ENCODE results near the gene SRPRB. TPM values are rescaled to one million over a fixed set of nuclear protein-coding genes. Genes with fewer than 3 reads are reported as not detected.

SRPRB gene
- total RNA-seq, 1 donor from 2014 or later = 45.4 TPM

- TF ChIP-seq CTCF (IDR thresholded peaks at IDR 0.05) = no peak
- no peak overlapping the region for H3K27ac ChIP-seq
- ATAC-seq (no peak), DNase-seq (no peak)
- intact Hi-C loops (cut with DNase I) = no loop called here
- no peaks in the 10 kb centered on the region for H3K4me1 ChIP-seq
- H3K4me3 ChIP-seq = no peak overlapping the region
- H3K36me3 ChIP-seq = no peaks in the 10 kb centered on the region
- H3K9me3 ChIP-seq = no peaks in the 10 kb centered on the region
- H3K27me3 ChIP-seq = no peaks in the 10 kb centered on the region
Observed at GRCh38 chr3:133758964-133759739, 46.5 kb upstream of the SRPRB start.

- DNase-seq (no peak), ATAC-seq (no peak)
- no peak overlapping the region for H3K4me3 ChIP-seq
- H3K27ac ChIP-seq = no peak overlapping the region
- H3K27me3 ChIP-seq = no peaks in the 10 kb centered on the region
- TF ChIP-seq CTCF (IDR thresholded peaks at IDR 0.05) = no peak
- no peaks in the 10 kb centered on the region for H3K36me3 ChIP-seq
- intact Hi-C loops (cut with DNase I) = no loop called here
- no peaks in the 10 kb centered on the region for H3K4me1 ChIP-seq
- H3K9me3 ChIP-seq = no peaks in the 10 kb centered on the region
Observed at GRCh38 chr3:133759740-133760305, 45.8 kb upstream of the SRPRB start.

- DNase-seq = no peak
- Histone ChIP-seq H3K36me3 (no peaks in the 10 kb centered on the region), H3K4me3 (no peak overlapping the region), H3K27ac (no peak overlapping the region), H3K9me3 (no peaks in the 10 kb centered on the region), H3K27me3 (no peaks in the 10 kb centered on the region), H3K4me1 (no peaks in the 10 kb centered on the region)
- no peak for TF ChIP-seq CTCF (IDR thresholded peaks at IDR 0.05)
- intact Hi-C loops (cut with DNase I) = no loop called here
- ATAC-seq = no peak
Observed at GRCh38 chr3:133760916-133761315, 44.7 kb upstream of the SRPRB start.

- no peak for ATAC-seq
- H3K4me3 ChIP-seq = no peak overlapping the region
- no peak overlapping the region for H3K27ac ChIP-seq
- no peak for TF ChIP-seq CTCF (IDR thresholded peaks at IDR 0.05)
- no peaks in the 10 kb centered on the region for H3K4me1 ChIP-seq
- DNase-seq = no peak
- H3K27me3 ChIP-seq = no peaks in the 10 kb centered on the region
- no peaks in the 10 kb centered on the region for H3K36me3 ChIP-seq
- intact Hi-C loops (cut with DNase I) = no loop called here
- H3K9me3 ChIP-seq = no peaks in the 10 kb centered on the region
Observed at GRCh38 chr3:133761605-133762484, 43.8 kb upstream of the SRPRB start.

GRCh38 chr3:133762539-133762938 is 43.1 kb upstream of the SRPRB start:
- Histone ChIP-seq H3K27ac (no peak overlapping the region), H3K27me3 (no peaks in the 10 kb centered on the region), H3K4me1 (no peaks in the 10 kb centered on the region), H3K36me3 (no peaks in the 10 kb centered on the region), H3K9me3 (no peaks in the 10 kb centered on the region), H3K4me3 (no peak overlapping the region)
- TF ChIP-seq CTCF (IDR thresholded peaks at IDR 0.05) = no peak
- DNase-seq = no peak
- intact Hi-C loops (cut with DNase I) = no loop called here
- ATAC-seq = no peak
